CD4-positive, alpha-beta T cell (primary cell): Measurements from ENCODE around the gene C19orf53. TPM values are rescaled to one million over a fixed set of nuclear protein-coding genes. Genes with fewer than 3 reads are reported as not detected.
A peak's percentile ranks its signal among the peaks of the same experiment; 100 is the strongest.

ENCODE experiments used
- ATAC-seq: fragments of 200-7000 bp; cut with Tn5 transposase; one replicate; pipeline ENCODE4 v1.10.0; 2022; ENCODE audit warnings: mild to moderate bottlenecking; ENCODE audit not compliant: poor library complexity
- CTCF ChIA-PET: fragments of 350-600 bp; sonication (Branson Sonifier 250); formaldehyde crosslinking; loops from one replicate; lab custom pipeline; 2021; ENCODE audit warnings: antibody characterized with exemption, inconsistent platforms; lab: Charles Lee
- POLR2A ChIA-PET: fragments of 350-600 bp; sonication (Branson Sonifier 250); formaldehyde crosslinking; loops from one replicate; lab custom pipeline; 2021; ENCODE audit warnings: antibody characterized with exemption, inconsistent platforms; lab: Charles Lee
- DNase-seq, 14 experiments: peaks; one replicate each; pipeline ENCODE4 v3.0.0-alpha.2; 2013 to 2020; ENCODE audit warnings: mixed read lengths in 2 of 14
- H3K27ac ChIP-seq, 2 donors: one replicate each; pipeline versions ENCODE4 v1.5.1 to v1.7.0; 2013; ENCODE audit warnings: low read length in 2 of 2, low read depth in 1 of 2, mild to moderate bottlenecking in 1 of 2
- H3K27me3 ChIP-seq, 2 experiments: 1 replicate in 1 of 2; 2 replicates in 1 of 2; pipeline versions ENCODE4 v1.6.1 to v1.7.0; 2013; ENCODE audit warnings: low read length in 2 of 2, control low read depth in 1 of 2, mild to moderate bottlenecking in 1 of 2, moderate library complexity in 1 of 2; ENCODE audit not compliant: insufficient read depth in 2 of 2, control insufficient read depth in 1 of 2
- H3K36me3 ChIP-seq: one replicate; pipeline ENCODE4 v1.6.1; 2013; ENCODE audit warnings: low read length, control low read depth; ENCODE audit not compliant: insufficient read depth
- H3K4me1 ChIP-seq: one replicate; pipeline ENCODE4 v1.6.1; 2013; ENCODE audit warnings: low read length, control low read depth; ENCODE audit not compliant: insufficient read depth
- H3K4me3 ChIP-seq: one replicate; pipeline ENCODE4 v1.5.1; 2013; ENCODE audit warnings: mild to moderate bottlenecking, low read length, moderate library complexity
- H3K9me3 ChIP-seq, 2 experiments: 1 replicate in 1 of 2; 2 replicates in 1 of 2; pipeline versions ENCODE4 v1.6.1 to v1.7.0; 2013; ENCODE audit warnings: low read length in 2 of 2, mild to moderate bottlenecking in 2 of 2, control low read depth in 1 of 2, moderate library complexity in 1 of 2; ENCODE audit not compliant: control insufficient read depth in 1 of 2, insufficient read depth in 1 of 2
- H3K27ac Mint-ChIP-seq: one replicate; pipeline ENCODE4 v1.8.0; 2020; ENCODE audit warnings: mixed read lengths
- H3K27me3 Mint-ChIP-seq: one replicate; pipeline ENCODE4 v1.8.0; 2021; ENCODE audit warnings: mixed read lengths
- H3K36me3 Mint-ChIP-seq: one replicate; pipeline ENCODE4 v1.8.0; 2021; ENCODE audit warnings: low read depth, mixed read lengths
- H3K4me1 Mint-ChIP-seq: one replicate; pipeline ENCODE4 v1.8.0; 2021; ENCODE audit warnings: low read depth, mixed read lengths
- H3K4me3 Mint-ChIP-seq: one replicate; pipeline ENCODE4 v1.8.0; 2020; ENCODE audit warnings: mild to moderate bottlenecking, mixed read lengths
- H3K9me3 Mint-ChIP-seq: one replicate; pipeline ENCODE4 v1.8.0; 2020; ENCODE audit warnings: mixed read lengths
- intact Hi-C, 2 experiments: fragments of 100-400 bp; cut with DNase I in 1 of 2; cut with micrococcal nuclease in 1 of 2; formaldehyde crosslinking; loops; one replicate each; pipeline versions ENCODE4 v1.15.1 to v1.9.0; 2023 to 2025; cut with DNase I, micrococcal nuclease
- total RNA-seq, 174 experiments: library from RNA in 2 of 174; stranded (reverse) in 2 of 174; gene quantifications; one replicate each; pipeline ENCODE4 v1.2.3 and lab custom pipeline; 2021 to 2026
- TF ChIP-seq, protein P1 (sequence below): fragments of 200-600 bp; IDR thresholded peaks from one replicate; pipeline ENCODE4 v1.8.0; 2022; ENCODE audit warnings: antibody characterized with exemption, mild to moderate bottlenecking

The C19orf53 gene
- total RNA-seq, 2 experiments from 2014 or later, result 119 TPM

DNA sequence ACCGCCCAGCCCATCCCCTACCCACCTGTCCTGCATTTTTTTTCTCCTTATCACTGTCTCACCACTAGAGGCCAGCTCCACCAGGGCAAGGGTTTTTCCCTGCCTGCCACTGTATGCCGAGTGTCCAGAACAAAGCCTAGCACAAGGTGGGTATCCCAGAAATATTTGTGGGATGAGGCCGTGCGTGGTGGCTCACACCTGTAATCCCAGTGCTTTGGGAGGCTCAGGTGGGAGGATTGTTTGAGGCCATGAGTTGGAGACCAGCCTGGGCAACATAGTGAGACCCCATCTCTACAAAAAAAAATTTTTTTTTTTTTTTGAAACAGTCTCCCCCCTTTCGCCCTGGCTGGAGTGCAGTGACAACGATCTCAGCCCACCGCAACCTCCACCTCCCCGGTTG is 12.8 kb upstream of the C19orf53 start:
- Histone ChIP-seq H3K27ac (no peak overlapping the region), H3K27me3 (no peaks in the 10 kb centered on the region), H3K36me3 (peaks cover 49% of the 10 kb centered on the region), H3K4me3 (no peak overlapping the region), H3K4me1 (peaks cover 20% of the 10 kb centered on the region), H3K9me3 (no peaks in the 10 kb centered on the region)
- intact Hi-C loops, result no loop called here
- POLR2A ChIA-PET, result interaction anchor here (1.7 to 3.6 kb wide), 2 partner anchors 12 to 13 kb away, joined by 6 to 22 read pairs; partner anchors contain the start of gene C19orf53
- no peak for DNase-seq
- ATAC-seq, result no peak
- Mint-ChIP-seq H3K4me3 (no peak overlapping the region), H3K27ac (no peak overlapping the region), H3K4me1 (peaks cover 18% of the 10 kb centered on the region), H3K9me3 (no peaks in the 10 kb centered on the region), H3K27me3 (no peaks in the 10 kb centered on the region), H3K36me3 (peaks cover 56% of the 10 kb centered on the region)
- CTCF ChIA-PET, result no interaction called here
- TF ChIP-seq, protein P1, sequence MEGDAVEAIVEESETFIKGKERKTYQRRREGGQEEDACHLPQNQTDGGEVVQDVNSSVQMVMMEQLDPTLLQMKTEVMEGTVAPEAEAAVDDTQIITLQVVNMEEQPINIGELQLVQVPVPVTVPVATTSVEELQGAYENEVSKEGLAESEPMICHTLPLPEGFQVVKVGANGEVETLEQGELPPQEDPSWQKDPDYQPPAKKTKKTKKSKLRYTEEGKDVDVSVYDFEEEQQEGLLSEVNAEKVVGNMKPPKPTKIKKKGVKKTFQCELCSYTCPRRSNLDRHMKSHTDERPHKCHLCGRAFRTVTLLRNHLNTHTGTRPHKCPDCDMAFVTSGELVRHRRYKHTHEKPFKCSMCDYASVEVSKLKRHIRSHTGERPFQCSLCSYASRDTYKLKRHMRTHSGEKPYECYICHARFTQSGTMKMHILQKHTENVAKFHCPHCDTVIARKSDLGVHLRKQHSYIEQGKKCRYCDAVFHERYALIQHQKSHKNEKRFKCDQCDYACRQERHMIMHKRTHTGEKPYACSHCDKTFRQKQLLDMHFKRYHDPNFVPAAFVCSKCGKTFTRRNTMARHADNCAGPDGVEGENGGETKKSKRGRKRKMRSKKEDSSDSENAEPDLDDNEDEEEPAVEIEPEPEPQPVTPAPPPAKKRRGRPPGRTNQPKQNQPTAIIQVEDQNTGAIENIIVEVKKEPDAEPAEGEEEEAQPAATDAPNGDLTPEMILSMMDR, result no peak

DNA sequence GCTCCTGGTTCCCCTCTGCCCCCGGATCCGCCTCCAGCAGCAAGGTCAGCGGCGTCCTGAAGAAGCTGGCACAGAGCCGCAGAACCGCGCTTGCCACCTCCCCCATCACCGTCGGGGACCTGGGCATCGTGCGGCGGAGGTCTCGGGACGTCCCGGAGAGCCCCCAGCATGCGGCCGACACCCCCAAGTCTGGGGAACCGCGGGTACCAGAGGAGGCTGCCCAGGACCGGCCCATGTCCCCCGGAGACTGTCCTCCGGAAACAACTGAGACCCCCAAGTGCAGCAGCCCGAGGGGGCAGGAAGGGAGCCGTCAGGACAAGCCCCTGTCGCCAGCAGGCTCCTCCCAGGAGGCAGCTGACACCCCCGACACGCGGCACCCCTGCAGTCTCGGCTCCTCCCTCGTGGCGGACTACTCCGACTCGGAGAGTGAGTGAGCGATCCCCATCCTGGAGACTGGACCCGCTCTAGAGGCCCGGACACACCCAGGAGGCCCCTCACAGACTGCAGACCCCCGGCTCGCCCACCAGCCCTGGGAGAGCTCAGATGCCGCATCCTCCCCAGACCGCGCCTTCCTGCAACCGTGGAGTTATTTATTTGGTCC is 11.5 kb upstream of the C19orf53 start:
- ATAC-seq, result no peak
- peaks cover 21% of the 10 kb centered on the region for H3K4me1 Mint-ChIP-seq
- H3K9me3 Mint-ChIP-seq, result no peaks in the 10 kb centered on the region
- no peaks in the 10 kb centered on the region for H3K9me3 ChIP-seq
- TF ChIP-seq, protein P1, result no peak
- no peak overlapping the region for H3K27ac Mint-ChIP-seq
- H3K27me3 ChIP-seq, result no peaks in the 10 kb centered on the region
- ChIA-PET CTCF (no interaction called here), POLR2A (interaction anchor here (1.7 to 3.6 kb wide), 2 partner anchors 11 to 15 kb away, joined by 6 to 22 read pairs; partner anchors contain the start of gene C19orf53)
- H3K4me1 ChIP-seq, result peaks cover 20% of the 10 kb centered on the region
- no peaks in the 10 kb centered on the region for H3K27me3 Mint-ChIP-seq
- intact Hi-C loops, result no loop called here
- H3K27ac ChIP-seq, result no peak overlapping the region
- DNase-seq, result no peak
- no peak overlapping the region for H3K4me3 ChIP-seq
- H3K36me3 Mint-ChIP-seq, result peaks cover 50% of the 10 kb centered on the region
- H3K4me3 Mint-ChIP-seq, result no peak overlapping the region
- peaks cover 38% of the 10 kb centered on the region for H3K36me3 ChIP-seq

DNA sequence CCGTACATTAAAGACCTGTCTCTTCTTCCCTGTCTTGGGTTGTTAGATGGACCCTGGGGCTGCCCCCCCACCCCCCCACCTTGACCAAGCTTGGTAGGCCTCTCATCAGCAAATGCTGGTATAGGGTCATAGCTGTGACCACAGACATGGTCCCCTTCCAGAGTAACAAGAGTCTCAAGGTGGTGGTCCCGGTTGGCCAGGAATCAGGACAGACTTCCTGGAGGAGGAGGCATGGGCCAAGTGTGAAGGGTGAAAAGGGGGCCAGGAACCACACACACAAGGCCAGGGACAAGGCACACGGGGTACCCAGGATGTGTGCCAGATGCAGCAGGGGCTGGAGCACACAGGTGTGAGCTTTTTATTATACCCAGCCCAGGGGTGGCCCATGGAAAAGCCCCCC is 11.0 kb upstream of the C19orf53 start:
- Histone ChIP-seq H3K4me3 (no peak overlapping the region), H3K36me3 (peaks cover 33% of the 10 kb centered on the region), H3K27me3 (no peaks in the 10 kb centered on the region), H3K27ac (no peak overlapping the region), H3K9me3 (no peaks in the 10 kb centered on the region), H3K4me1 (peaks cover 20% of the 10 kb centered on the region)
- Mint-ChIP-seq H3K9me3 (no peaks in the 10 kb centered on the region), H3K27me3 (no peaks in the 10 kb centered on the region), H3K27ac (no peak overlapping the region), H3K4me1 (peaks cover 21% of the 10 kb centered on the region), H3K4me3 (peak overlapping the region; percentile 89), H3K36me3 (peaks cover 48% of the 10 kb centered on the region)
- DNase-seq, result no peak
- ATAC-seq, result no peak
- POLR2A ChIA-PET, result interaction anchor here (1.5 to 3.6 kb wide), 3 partner anchors 11 to 32 kb away, joined by 5 to 22 read pairs (median 18); partner anchors contain the start of genes C19orf53 and ZSWIM4
- intact Hi-C loops, result no loop called here
- TF ChIP-seq, protein P1, result no peak
- CTCF ChIA-PET, result no interaction called here
